Measurements from ENCODE around the gene SF3B2.

DNA sequence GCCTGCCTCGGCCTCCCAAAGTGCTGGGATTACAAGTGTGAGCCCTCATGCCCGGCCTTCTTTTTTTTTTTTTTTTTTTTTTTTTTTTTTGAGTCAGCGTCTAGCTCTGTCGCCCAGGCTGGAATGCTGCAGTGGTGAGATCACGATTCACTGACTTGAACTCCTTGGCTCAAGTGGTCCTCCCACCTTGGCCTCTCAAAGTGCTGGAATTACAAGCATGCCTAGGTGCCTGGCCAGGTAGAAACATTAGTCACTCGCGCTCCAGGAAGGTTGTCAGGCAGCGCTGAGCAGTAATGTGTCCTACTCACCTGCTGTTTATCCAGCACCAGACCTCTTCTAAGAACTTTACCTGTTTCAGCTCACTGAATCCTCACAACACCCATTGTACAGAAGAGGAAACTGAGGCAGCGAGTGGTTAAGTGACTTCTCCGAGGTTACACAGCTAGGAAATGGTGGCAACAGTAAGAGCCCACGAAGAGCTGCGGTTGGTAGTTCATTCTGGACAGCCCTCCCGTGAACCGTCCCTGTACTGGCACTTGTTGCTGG, 40.9 kb upstream of the SF3B2 start:
- TF ChIP-seq POLR2A (IDR thresholded peaks at IDR 0.05), result no peak
- TF ChIP-seq, protein P1, sequence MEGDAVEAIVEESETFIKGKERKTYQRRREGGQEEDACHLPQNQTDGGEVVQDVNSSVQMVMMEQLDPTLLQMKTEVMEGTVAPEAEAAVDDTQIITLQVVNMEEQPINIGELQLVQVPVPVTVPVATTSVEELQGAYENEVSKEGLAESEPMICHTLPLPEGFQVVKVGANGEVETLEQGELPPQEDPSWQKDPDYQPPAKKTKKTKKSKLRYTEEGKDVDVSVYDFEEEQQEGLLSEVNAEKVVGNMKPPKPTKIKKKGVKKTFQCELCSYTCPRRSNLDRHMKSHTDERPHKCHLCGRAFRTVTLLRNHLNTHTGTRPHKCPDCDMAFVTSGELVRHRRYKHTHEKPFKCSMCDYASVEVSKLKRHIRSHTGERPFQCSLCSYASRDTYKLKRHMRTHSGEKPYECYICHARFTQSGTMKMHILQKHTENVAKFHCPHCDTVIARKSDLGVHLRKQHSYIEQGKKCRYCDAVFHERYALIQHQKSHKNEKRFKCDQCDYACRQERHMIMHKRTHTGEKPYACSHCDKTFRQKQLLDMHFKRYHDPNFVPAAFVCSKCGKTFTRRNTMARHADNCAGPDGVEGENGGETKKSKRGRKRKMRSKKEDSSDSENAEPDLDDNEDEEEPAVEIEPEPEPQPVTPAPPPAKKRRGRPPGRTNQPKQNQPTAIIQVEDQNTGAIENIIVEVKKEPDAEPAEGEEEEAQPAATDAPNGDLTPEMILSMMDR (IDR thresholded peaks at IDR 0.05), result no peak

All from ovary (tissue), 3 donors.